Gastrocnemius medialis (tissue), 4 donors: ENCODE data around the gene CFAP157. TPM values are rescaled to one million over a fixed set of nuclear protein-coding genes. Genes with fewer than 3 reads are reported as not detected.

Experiments used
- ATAC-seq, 2 donors: fragments of 150-250 bp; one replicate each; pipeline ENCODE4 v1.9.1; 2016
- DNase-seq, 2 donors: peaks; one replicate each; pipeline ENCODE4 v3.0.0-alpha.2; 2019
- H3K27ac ChIP-seq, 4 donors: fragments of 200-600 bp; sonication (generic); 1 replicate in 1 of 4; 2 replicates in 3 of 4; pipeline ENCODE4 v1.5.1; 2016 to 2018; ENCODE audit warnings: mild to moderate bottlenecking in 2 of 4, moderate library complexity in 1 of 4
- H3K27me3 ChIP-seq, 3 donors: fragments of 200-600 bp; sonication (generic) in 2 of 3; 1 replicate in 1 of 3; 2 replicates in 2 of 3; pipeline versions ENCODE4 v1.5.1 to v1.6.0; 2016 to 2019; ENCODE audit warnings: mild to moderate bottlenecking in 1 of 3, moderate library complexity in 1 of 3
- H3K36me3 ChIP-seq, 2 donors: fragments of 200-600 bp; sonication (generic) in 1 of 2; one replicate each; pipeline ENCODE4 v1.5.1; 2017 to 2018
- H3K4me1 ChIP-seq, 2 donors: fragments of 200-600 bp; sonication (generic) in 1 of 2; one replicate each; pipeline ENCODE4 v1.5.1; 2016 to 2017; ENCODE audit warnings: mild to moderate bottlenecking in 2 of 2
- H3K4me3 ChIP-seq, 4 donors: fragments of 200-600 bp; sonication (generic) in 3 of 4; 1 replicate in 1 of 4; 2 replicates in 3 of 4; pipeline ENCODE4 v1.5.1; 2016 to 2019; ENCODE audit warnings: mild to moderate bottlenecking in 2 of 4
- H3K9me3 ChIP-seq, 3 donors: fragments of 200-600 bp; sonication (generic) in 2 of 3; 1 replicate in 1 of 3; 2 replicates in 2 of 3; pipeline ENCODE4 v1.5.1; 2016 to 2019
- CTCF ChIP-seq, 5 experiments: fragments of 450-650 bp in 3 of 5; fragments of 200-600 bp in 2 of 5; sonication (generic) in 2 of 5; IDR thresholded peaks in 4 of 5; conservative IDR thresholded peaks in 1 of 5; 1 replicate in 4 of 5; 2 replicates in 1 of 5; pipeline ENCODE4 v1.5.1; 2016 to 2019; ENCODE audit warnings: antibody characterized with exemption in 5 of 5, mild to moderate bottlenecking in 3 of 5, moderate library complexity in 3 of 5
- POLR2A ChIP-seq, 2 donors: fragments of 450-650 bp; IDR thresholded peaks; one replicate each; pipeline ENCODE4 v1.6.1; 2017; ENCODE audit warnings: antibody characterized with exemption in 2 of 2, mild to moderate bottlenecking in 2 of 2, moderate library complexity in 2 of 2
- in situ Hi-C, 4 donors: fragments of 200-750 bp; cut with MboI; loops; one replicate each; pipeline versions ENCODE4 v1.15.0 to v1.8.0; 2017; ENCODE audit warnings: low sequenced_read_pairs in 4 of 4
- intact Hi-C: fragments of 100-400 bp; cut with DNase I; formaldehyde crosslinking; loops from one replicate; pipeline ENCODE4 v1.15.1; 2023; ENCODE audit warnings: low total_unique reads
- total RNA-seq, 4 donors: library from RNA; depleted of rRNA; stranded (reverse); fragments of >200 nt; gene quantifications; one replicate each; pipeline versions ENCODE4 v1.1.0 to v1.2.3, GENCODE V29; 2016

CFAP157 gene
- total RNA-seq, 4 donors from 2014 or later, result not detected

DNA sequence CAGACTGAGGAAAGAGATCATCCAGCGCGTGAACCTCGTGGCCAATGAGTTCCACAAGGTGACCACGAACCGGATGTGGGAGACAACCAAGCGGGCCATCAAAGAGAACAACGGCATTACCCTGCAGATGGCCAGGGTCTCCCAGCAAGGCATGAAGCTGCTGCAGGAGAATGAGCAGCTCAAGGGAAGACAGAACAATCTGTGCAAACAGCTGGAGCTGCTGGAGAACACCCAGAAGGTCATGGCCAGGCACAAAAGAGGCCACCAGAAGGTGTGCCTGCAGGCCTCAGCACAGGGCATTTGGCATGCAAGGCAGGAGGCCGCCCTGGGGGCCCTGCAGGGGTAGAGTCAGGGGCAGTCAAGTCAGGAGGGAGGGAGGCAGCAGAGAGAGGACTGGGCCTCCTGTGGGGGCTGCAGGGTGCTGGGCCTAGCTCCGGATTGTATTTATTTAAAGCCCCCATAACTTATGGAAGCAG lies 4.5 kb downstream of the CFAP157 start:
- intact Hi-C loops, result loop anchor here (5.0 kb wide), 1 partner anchor 99 kb away; the partner anchor contains the start of gene STXBP1

GRCh38 chr9:127711831-127712274 lies 5.1 kb downstream of the CFAP157 start:
- intact Hi-C loops (loop anchor here (5.0 kb wide), 1 partner anchor 100 kb away; the partner anchor contains the start of gene STXBP1), in situ Hi-C loops (no loop called here)
- Histone ChIP-seq H3K4me3 (no peak overlapping the region), H3K27me3 (no peaks in the 10 kb centered on the region), H3K36me3 (no peaks in the 10 kb centered on the region), H3K4me1 (peaks cover 12 to 14% of the 10 kb centered on the region in 2 donors), H3K9me3 (no peaks in the 10 kb centered on the region), H3K27ac (no peak overlapping the region)
- DNase-seq (no peak), ATAC-seq (no peak)
- TF ChIP-seq POLR2A (IDR thresholded peaks at IDR 0.05) (no peak), CTCF (IDR thresholded peaks at IDR 0.05 in 4 of 5, conservative IDR thresholded peaks at IDR 0.05 in 1 of 5) (no peak)

More for the DNA sequence above, 4.5 kb downstream of the CFAP157 start:
- DNase-seq, result no peak
- Histone ChIP-seq H3K36me3 (no peaks in the 10 kb centered on the region), H3K9me3 (no peaks in the 10 kb centered on the region), H3K27me3 (no peaks in the 10 kb centered on the region), H3K4me3 (no peak overlapping the region), H3K27ac (no peak overlapping the region), H3K4me1 (peaks cover 11% of the 10 kb centered on the region in 2 donors)
- no peak for ATAC-seq
- in situ Hi-C loops, result no loop called here
- TF ChIP-seq CTCF (IDR thresholded peaks at IDR 0.05 in 4 of 5, conservative IDR thresholded peaks at IDR 0.05 in 1 of 5), result no peak
- TF ChIP-seq POLR2A (IDR thresholded peaks at IDR 0.05), result no peak

DNA sequence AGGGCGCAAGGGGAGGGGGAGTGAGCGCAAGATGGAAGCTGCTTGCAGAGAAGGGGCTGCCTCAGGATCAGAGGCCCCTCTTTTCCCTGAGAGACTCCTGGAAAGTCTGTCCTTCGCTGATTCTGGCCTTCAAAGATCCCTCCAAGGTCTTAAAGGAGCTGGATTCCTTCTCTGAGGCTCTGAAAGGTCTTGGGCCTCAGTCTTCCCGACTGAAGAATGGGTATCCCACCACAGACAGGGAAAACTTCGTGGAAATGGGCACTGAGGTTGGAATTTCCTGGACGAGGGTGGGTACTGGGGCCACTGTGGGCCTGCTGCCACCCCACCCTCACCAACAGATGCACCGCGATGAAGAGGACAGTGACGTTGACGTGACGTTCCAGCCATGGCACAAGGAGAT lies 5.6 kb downstream of the CFAP157 start:
- TF ChIP-seq CTCF (IDR thresholded peaks at IDR 0.05 in 4 of 5, conservative IDR thresholded peaks at IDR 0.05 in 1 of 5) (no peak), POLR2A (IDR thresholded peaks at IDR 0.05) (no peak)
- Histone ChIP-seq H3K9me3 (no peaks in the 10 kb centered on the region), H3K36me3 (no peaks in the 10 kb centered on the region), H3K4me3 (no peak overlapping the region), H3K4me1 (peaks cover 12 to 14% of the 10 kb centered on the region in 2 donors), H3K27ac (no peak overlapping the region), H3K27me3 (no peaks in the 10 kb centered on the region)
- ATAC-seq (no peak), DNase-seq (no peak)
- intact Hi-C loops (loop anchor here (5.0 kb wide), 1 partner anchor 100 kb away; the partner anchor contains the start of gene STXBP1), in situ Hi-C loops (no loop called here)

DNA sequence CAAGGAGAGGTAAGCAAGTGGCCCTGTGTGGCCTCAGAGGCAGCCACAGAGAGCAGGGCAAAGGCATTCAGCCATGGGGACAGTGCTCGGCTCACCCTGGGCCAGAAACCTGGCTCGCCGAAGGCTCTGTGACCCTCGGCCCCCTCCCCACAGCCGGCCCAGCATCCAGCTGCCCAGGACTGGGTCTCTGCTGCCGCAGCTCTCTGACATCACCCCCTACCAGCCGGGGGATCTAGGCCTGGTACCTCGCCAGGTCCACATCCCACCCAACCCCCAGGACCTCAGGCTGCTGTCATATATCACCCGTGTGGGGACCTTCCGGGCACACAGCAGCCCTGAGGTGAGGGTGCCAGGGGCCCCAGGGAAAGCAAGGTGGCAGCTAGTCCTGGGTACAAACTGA lies 6.1 kb downstream of the CFAP157 start:
- no peak overlapping the region for H3K4me3 ChIP-seq
- no peaks in the 10 kb centered on the region for H3K36me3 ChIP-seq
- no peak for ATAC-seq
- no peak overlapping the region for H3K27ac ChIP-seq
- no peak for DNase-seq
- in situ Hi-C loops (no loop called here), intact Hi-C loops (loop anchor here (5.0 kb wide), 1 partner anchor 101 kb away; the partner anchor contains the start of gene STXBP1)
- H3K4me1 ChIP-seq, result peaks cover 12 to 14% of the 10 kb centered on the region in 2 donors
- TF ChIP-seq POLR2A (IDR thresholded peaks at IDR 0.05) (no peak), CTCF (IDR thresholded peaks at IDR 0.05 in 4 of 5, conservative IDR thresholded peaks at IDR 0.05 in 1 of 5) (no peak)
- no peaks in the 10 kb centered on the region for H3K9me3 ChIP-seq
- H3K27me3 ChIP-seq, result no peaks in the 10 kb centered on the region
